GM19452 (cell line): ENCODE measurements around the gene TMEM184B.

Experiments used
- ATAC-seq: cut with Tn5 transposase; IDR thresholded peaks from one replicate; pipeline ENCODE4 v1.9.1; 2021; ENCODE audit not compliant: unreplicated experiment

TMEM184B gene

DNA sequence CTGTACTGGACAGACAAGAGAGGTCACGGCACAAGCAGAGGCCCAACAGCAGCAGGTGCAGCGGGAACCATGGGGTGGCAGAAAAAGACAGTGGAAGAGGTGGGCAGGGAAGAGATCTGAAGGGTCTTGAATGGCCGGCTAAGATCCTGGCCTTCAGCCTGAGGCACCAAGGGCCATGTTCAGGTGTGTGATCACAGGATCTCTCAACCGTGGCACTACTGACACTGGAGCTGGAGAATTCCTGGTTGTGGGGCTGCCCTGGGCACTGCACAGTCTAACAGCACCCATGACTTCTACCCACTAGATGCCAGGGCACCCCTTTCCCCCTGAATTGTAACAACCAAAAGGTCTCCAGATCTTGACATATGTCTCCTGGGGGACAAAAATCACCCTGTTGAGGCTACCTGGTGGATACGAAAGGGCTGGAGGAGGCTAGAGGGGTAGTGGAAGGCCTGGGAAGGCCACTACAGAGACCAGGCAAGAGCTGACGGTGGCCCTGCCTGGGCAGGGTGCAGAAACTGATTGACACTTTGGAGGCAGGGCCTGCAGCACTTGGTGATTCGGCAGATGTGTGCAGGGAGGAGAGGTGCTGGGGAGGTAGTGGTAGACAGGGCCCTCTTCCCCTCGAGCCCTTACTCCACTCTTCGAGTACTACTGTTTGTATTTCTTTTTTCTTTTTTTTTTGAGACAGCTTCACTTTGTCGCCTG lies 36.1 kb upstream of the TMEM184B start:
- no peak for ATAC-seq

- peak; percentile 74 for ATAC-seq
Measured at GRCh38 chr22:38305471-38306448, 33.0 kb upstream of the TMEM184B start.

DNA sequence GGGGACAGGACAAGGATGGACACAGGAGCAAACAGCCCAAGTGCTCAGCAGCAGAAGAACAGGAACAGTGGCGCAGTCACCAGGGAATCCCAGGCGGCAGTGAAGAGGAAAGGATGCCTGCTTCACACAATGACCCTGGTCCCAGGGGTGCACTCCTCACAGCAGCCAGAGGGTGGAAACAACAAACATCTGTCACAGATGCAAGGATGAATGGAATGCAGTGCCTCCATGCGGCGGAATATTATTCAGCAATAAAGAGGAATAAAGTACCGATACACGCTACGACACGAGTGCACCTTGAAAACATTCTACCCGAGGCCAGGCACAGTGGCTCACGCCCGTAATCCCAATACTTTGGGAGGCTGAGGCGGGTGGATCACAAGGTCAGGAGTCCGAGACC lies 31.7 kb upstream of the TMEM184B start:
- ATAC-seq = no peak

GRCh38 chr22:38303974-38304373 lies 31.2 kb upstream of the TMEM184B start:
- ATAC-seq = no peak

DNA sequence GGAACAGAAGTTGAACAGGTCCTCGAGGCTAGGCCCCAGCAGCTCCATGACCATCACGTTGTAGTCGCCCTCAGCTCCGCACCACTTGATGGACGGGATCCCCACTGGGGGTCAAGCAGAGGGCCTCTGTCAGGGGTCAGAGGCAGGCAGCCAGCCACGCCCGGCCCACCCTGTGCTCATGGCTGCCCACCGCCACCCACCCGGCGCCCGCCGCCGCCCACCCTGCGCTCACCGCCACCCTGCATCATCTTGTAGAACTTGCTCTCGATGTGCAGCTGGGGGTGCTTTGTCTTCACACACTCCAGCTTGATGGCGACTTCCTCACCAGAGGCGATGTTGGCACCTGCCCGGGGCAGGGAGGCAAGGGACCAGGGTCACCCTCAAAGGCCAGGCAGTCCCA lies 30.1 kb upstream of the TMEM184B start:
- ATAC-seq = no peak

DNA sequence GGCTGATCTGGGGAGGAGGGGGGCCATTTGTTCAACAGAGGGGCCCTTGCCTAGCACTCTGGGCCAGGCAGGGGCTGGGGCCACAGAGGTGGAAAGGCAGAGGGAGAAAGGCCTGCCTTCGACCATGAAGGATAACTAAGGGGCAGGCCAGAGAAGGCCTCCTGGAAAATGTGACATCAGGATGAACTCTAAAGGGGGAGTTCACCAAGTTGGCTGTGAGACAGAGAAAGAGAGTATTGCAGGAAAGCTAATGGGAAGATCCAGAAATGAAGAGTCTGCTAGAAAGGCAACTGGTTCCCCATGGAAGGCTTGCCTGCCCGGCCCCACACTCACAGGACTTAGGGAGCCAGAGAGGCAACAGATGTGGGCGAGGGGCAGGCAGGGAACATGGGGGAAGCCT lies 28.1 kb upstream of the TMEM184B start:
- ATAC-seq = no peak

DNA sequence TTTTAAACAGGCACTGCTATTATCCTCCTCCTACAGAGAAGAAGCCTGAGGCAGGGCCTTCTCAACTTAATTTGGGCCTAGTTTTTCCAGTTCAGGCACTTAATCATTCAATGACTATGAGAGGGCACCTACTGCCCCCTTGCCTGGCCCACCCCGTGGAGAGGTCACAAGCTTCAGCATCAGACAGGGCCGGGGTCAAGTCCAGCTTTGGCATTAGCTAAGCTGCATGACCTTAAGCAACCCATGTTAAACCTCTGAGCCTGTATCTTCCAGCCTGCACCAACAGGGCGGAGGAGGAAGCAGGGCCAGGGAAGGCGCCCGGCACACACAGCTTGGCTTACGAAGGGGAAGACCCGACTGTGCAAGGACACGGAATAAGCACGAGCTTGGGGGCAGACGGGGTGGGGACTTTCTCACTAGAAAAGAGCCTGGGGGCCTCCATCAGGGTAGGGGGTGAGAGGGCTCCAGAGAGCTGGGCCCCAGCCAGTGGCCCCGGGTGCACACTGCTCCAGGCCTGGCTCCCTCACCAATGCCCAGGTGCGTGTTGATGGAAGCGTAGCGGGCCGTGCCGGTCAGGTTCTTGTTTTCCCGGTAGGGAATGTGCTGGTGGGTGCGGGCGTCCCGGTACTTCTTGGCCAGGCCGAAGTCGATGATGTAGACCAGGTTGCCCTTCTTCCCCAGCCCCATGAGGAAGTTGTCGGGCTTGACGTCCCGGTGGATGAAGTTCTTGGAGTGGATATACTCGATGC lies 27.6 kb upstream of the TMEM184B start:
- no peak for ATAC-seq

- ATAC-seq = no peak
Measured at GRCh38 chr22:38299770-38300102, 26.9 kb upstream of the TMEM184B start.

GRCh38 chr22:38298312-38299005 lies 25.6 kb upstream of the TMEM184B start:
- ATAC-seq = no peak

- ATAC-seq = no peak
Measured at GRCh38 chr22:38296372-38296771, 23.6 kb upstream of the TMEM184B start.

DNA sequence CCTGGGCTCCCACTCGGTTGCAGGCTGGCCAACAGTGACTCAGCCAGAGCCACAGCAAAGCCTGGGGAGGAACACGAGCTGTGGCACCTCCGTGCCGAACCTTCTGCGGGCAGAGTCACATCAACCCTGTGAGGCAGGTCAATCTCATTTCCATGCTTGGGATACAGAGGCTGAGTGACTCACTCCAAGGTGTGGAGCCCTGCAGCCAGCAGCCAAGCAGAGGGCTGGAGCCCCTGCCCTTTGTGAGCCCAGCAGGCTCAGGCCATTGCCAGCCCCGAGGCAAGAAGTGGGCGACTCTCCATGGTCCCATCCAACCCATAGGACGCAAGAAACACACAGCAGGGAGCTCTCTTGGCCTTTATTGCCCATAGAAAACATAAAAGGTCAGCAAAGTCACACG lies 23.1 kb upstream of the TMEM184B start:
- no peak for ATAC-seq

- no peak for ATAC-seq
Measured at GRCh38 chr22:38295339-38295738, 22.5 kb upstream of the TMEM184B start.

DNA sequence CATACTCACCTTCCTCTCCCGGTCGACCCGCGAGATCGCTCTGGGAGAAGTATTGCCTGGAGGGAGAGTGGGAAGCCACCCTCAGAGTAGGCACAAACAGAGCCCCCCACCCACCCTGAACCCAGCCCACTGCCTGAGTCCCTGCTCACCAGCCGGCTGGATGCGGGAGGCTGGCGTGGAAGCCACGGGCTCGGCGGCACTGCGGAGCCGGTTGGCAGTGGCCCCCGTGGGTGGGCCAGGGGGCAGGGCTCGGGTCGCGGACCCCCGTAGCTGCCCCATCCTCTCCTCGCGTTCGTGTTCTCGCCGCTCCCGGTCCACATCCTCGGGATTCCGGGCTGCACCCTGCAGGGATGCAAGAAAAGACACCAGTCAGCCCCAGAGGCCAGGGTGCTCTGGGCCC lies 21.4 kb upstream of the TMEM184B start:
- ATAC-seq = no peak

GRCh38 chr22:38292694-38293093 lies 19.9 kb upstream of the TMEM184B start:
- ATAC-seq = no peak

GRCh38 chr22:38291201-38291777 lies 18.5 kb upstream of the TMEM184B start:
- ATAC-seq = no peak

- ATAC-seq = no peak
Measured at GRCh38 chr22:38290347-38290746, 17.5 kb upstream of the TMEM184B start.

GRCh38 chr22:38289583-38290082 lies 16.8 kb upstream of the TMEM184B start:
- ATAC-seq = no peak

- no peak for ATAC-seq
Measured at GRCh38 chr22:38286915-38287669, 14.3 kb upstream of the TMEM184B start.

GRCh38 chr22:38285018-38285417 lies 12.2 kb upstream of the TMEM184B start:
- no peak for ATAC-seq

DNA sequence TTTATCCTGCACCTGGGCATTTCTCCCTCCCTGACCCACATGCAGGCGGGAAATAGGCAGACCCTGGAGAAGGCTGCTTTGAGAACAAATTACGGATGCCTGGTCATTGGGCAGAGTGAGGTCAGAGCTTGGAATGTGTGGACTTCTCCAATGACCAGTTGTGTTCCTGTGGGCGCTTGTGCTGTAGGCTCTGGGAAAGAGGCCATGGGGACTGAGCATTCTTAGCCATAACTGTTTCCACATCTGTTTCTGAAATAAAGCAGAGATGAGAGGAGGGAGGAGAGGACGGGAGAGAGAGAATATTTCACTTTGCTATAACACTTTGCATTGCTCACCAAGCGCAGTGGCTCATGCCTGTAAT lies 11.2 kb upstream of the TMEM184B start:
- no peak for ATAC-seq
